H9 (cell line): ENCODE results near the gene PHLDB1. TPM values are rescaled to one million over a fixed set of nuclear protein-coding genes. Genes with fewer than 3 reads are reported as not detected.

Experiments used
- DNase-seq: peaks from one replicate; pipeline ENCODE4 v3.0.0-alpha.2; 2017
- H2AFZ ChIP-seq: one replicate; pipeline ENCODE4 v1.6.1; 2013; ENCODE audit warnings: mild to moderate bottlenecking, low read length, control low read depth, moderate library complexity
- H2AK5ac ChIP-seq: 2 replicates; pipeline ENCODE4 v1.6.1; 2013; ENCODE audit warnings: low read length, control low read depth, mixed read lengths; ENCODE audit not compliant: insufficient read length
- H2BK120ac ChIP-seq: one replicate; pipeline ENCODE4 v1.6.1; 2013; ENCODE audit warnings: low read depth, mild to moderate bottlenecking, low read length, control low read depth, inconsistent platforms; ENCODE audit not compliant: poor library complexity, severe bottlenecking
- H2BK12ac ChIP-seq: 2 replicates; pipeline ENCODE4 v1.6.1; 2013; ENCODE audit warnings: low read length, control low read depth, mixed read lengths, low read depth; ENCODE audit not compliant: insufficient read length
- H2BK15ac ChIP-seq: 2 replicates; pipeline ENCODE4 v1.6.1; 2013; ENCODE audit warnings: low read depth, low read length, control low read depth
- H2BK20ac ChIP-seq: one replicate; pipeline ENCODE4 v1.6.1; 2013; ENCODE audit warnings: low read depth, mild to moderate bottlenecking, low read length, control low read depth, inconsistent platforms; ENCODE audit not compliant: poor library complexity, severe bottlenecking
- H2BK5ac ChIP-seq: 2 replicates; pipeline ENCODE4 v1.6.1; 2013; ENCODE audit warnings: low read length, control low read depth, mixed read lengths; ENCODE audit not compliant: insufficient read length
- H3K14ac ChIP-seq: 2 replicates; pipeline ENCODE4 v1.6.1; 2013; ENCODE audit warnings: low read length, control low read depth; ENCODE audit not compliant: insufficient read depth
- H3K18ac ChIP-seq: 2 replicates; pipeline ENCODE4 v1.6.1; 2013; ENCODE audit warnings: low read depth, mild to moderate bottlenecking, mixed read lengths, low read length, control low read depth; ENCODE audit not compliant: insufficient read length
- H3K23ac ChIP-seq: 2 replicates; pipeline ENCODE4 v1.6.1; 2013; ENCODE audit warnings: low read length, control low read depth, mixed read lengths, low read depth; ENCODE audit not compliant: insufficient read length
- H3K23me2 ChIP-seq: 2 replicates; pipeline ENCODE4 v1.6.1; 2013; ENCODE audit warnings: low read depth, mild to moderate bottlenecking, mixed read lengths, low read length, control low read depth; ENCODE audit not compliant: insufficient read length, poor library complexity, severe bottlenecking
- H3K27ac ChIP-seq: 2 replicates; pipeline ENCODE4 v1.5.1; 2013; ENCODE audit warnings: low read length, control low read depth, mixed read lengths, low read depth; ENCODE audit not compliant: insufficient read length
- H3K27me3 ChIP-seq: 2 replicates; pipeline ENCODE4 v1.6.1; 2013; ENCODE audit warnings: low read length, control low read depth, inconsistent platforms; ENCODE audit not compliant: insufficient read depth
- H3K4ac ChIP-seq: 2 replicates; pipeline ENCODE4 v1.6.1; 2013; ENCODE audit warnings: low read depth, mild to moderate bottlenecking, control low read depth, inconsistent platforms, low read length, moderate library complexity
- H3K4me1 ChIP-seq: 2 replicates; pipeline ENCODE4 v1.6.1; 2013; ENCODE audit warnings: low read length, control low read depth, inconsistent platforms; ENCODE audit not compliant: insufficient read depth
- H3K4me2 ChIP-seq: 2 replicates; pipeline ENCODE4 v1.6.1; 2013; ENCODE audit warnings: low read length, control low read depth, mixed read lengths; ENCODE audit not compliant: insufficient read length, insufficient read depth
- H3K56ac ChIP-seq: 2 replicates; pipeline ENCODE4 v1.6.1; 2013; ENCODE audit warnings: low read depth, mild to moderate bottlenecking, mixed read lengths, low read length, control low read depth; ENCODE audit not compliant: insufficient read length
- H3K79me1 ChIP-seq: 2 replicates; pipeline ENCODE4 v1.6.1; 2013; ENCODE audit warnings: low read depth, mild to moderate bottlenecking, moderate library complexity, low read length, control low read depth, inconsistent platforms; ENCODE audit not compliant: insufficient read depth, poor library complexity, severe bottlenecking
- H3K79me2 ChIP-seq: 2 replicates; pipeline ENCODE4 v1.6.1; 2013; ENCODE audit warnings: low read length, control low read depth, inconsistent platforms; ENCODE audit not compliant: insufficient read depth
- H3K9ac ChIP-seq: 2 replicates; pipeline ENCODE4 v1.6.1; 2013; ENCODE audit warnings: low read length, control low read depth, mixed read lengths; ENCODE audit not compliant: insufficient read length; ENCODE audit errors: extremely low read depth
- H3K9me3 ChIP-seq: one replicate; pipeline ENCODE4 v1.6.1; 2013; ENCODE audit warnings: low read depth, low read length, inconsistent platforms; ENCODE audit not compliant: control insufficient read depth
- H3T11ph ChIP-seq: one replicate; pipeline ENCODE4 v1.6.1; 2013; ENCODE audit warnings: mild to moderate bottlenecking, low read length, control low read depth, inconsistent platforms
- H4K20me1 ChIP-seq: one replicate; pipeline ENCODE4 v1.6.1; 2013; ENCODE audit not compliant: control insufficient read depth, insufficient read length, insufficient read depth
- H4K5ac ChIP-seq: 2 replicates; pipeline ENCODE4 v1.6.1; 2013; ENCODE audit warnings: low read depth, mild to moderate bottlenecking, mixed read lengths, low read length, control low read depth; ENCODE audit not compliant: insufficient read length
- H4K8ac ChIP-seq: replicated peaks from 2 replicates; pipeline ENCODE4 v1.6.1; 2013; ENCODE audit warnings: low read length, control low read depth, mixed read lengths, low read depth; ENCODE audit not compliant: insufficient read length
- H4K91ac ChIP-seq: 2 replicates; pipeline ENCODE4 v1.6.1; 2013; ENCODE audit warnings: low read depth, mild to moderate bottlenecking, moderate library complexity, mixed read lengths, low read length, control low read depth; ENCODE audit not compliant: insufficient read length
- H3K27ac Mint-ChIP-seq, 3 experiments: 2 replicates in 2 of 3; 3 replicates in 1 of 3; pipeline ENCODE4 v1.8.0; 2020 to 2021; ENCODE audit warnings: mixed read lengths in 3 of 3, mild to moderate bottlenecking in 1 of 3, moderate library complexity in 1 of 3
- H3K27me3 Mint-ChIP-seq: 2 replicates; pipeline ENCODE4 v1.8.0; 2021; ENCODE audit warnings: low read depth, mild to moderate bottlenecking, moderate library complexity, mixed read lengths
- H3K36me3 Mint-ChIP-seq, 3 experiments: 2 replicates in 2 of 3; 3 replicates in 1 of 3; pipeline ENCODE4 v1.8.0; 2020 to 2021; ENCODE audit warnings: low read depth in 3 of 3, mixed read lengths in 3 of 3; ENCODE audit not compliant: insufficient read depth in 1 of 3
- H3K4me1 Mint-ChIP-seq, 2 experiments: 2 replicates each; pipeline ENCODE4 v1.8.0; 2020; ENCODE audit warnings: mixed read lengths in 2 of 2
- H3K4me3 Mint-ChIP-seq, 2 experiments: 2 replicates in 1 of 2; 3 replicates in 1 of 2; pipeline ENCODE4 v1.8.0; 2020 to 2021; ENCODE audit warnings: mild to moderate bottlenecking in 2 of 2, mixed read lengths in 2 of 2, moderate library complexity in 1 of 2
- H3K9me3 Mint-ChIP-seq, 2 experiments: 2 replicates in 1 of 2; 3 replicates in 1 of 2; pipeline ENCODE4 v1.8.0; 2020; ENCODE audit warnings: mild to moderate bottlenecking in 2 of 2, mixed read lengths in 2 of 2, moderate library complexity in 1 of 2
- WGBS: extraction: QIAGEN DNeasy Blood & Tissue Kit; methylation state at CpG from one replicate; pipeline ENCODE4 v1.1.7; 2013; ENCODE audit warnings: missing lambda C conversion rate, low lambda C conversion rate, mixed read lengths; ENCODE audit not compliant: insufficient read length; ENCODE audit errors: extremely low coverage; 5-methylcytosine and 5-hydroxymethylcytosine counted together
- total RNA-seq: library from RNA; stranded (reverse); gene quantifications from 2 replicates; pipeline ENCODE4 v1.2.1, GENCODE V29; 2021
- TF ChIP-seq, protein P1 (sequence below): fragments of 200-600 bp; sonication (generic); conservative IDR thresholded peaks from 3 replicates; pipeline ENCODE4 v1.8.0; 2021; ENCODE audit warnings: antibody characterized with exemption, mild to moderate bottlenecking

Gene PHLDB1
- total RNA-seq, 1 experiment from 2014 or later: 56.0 TPM

DNA sequence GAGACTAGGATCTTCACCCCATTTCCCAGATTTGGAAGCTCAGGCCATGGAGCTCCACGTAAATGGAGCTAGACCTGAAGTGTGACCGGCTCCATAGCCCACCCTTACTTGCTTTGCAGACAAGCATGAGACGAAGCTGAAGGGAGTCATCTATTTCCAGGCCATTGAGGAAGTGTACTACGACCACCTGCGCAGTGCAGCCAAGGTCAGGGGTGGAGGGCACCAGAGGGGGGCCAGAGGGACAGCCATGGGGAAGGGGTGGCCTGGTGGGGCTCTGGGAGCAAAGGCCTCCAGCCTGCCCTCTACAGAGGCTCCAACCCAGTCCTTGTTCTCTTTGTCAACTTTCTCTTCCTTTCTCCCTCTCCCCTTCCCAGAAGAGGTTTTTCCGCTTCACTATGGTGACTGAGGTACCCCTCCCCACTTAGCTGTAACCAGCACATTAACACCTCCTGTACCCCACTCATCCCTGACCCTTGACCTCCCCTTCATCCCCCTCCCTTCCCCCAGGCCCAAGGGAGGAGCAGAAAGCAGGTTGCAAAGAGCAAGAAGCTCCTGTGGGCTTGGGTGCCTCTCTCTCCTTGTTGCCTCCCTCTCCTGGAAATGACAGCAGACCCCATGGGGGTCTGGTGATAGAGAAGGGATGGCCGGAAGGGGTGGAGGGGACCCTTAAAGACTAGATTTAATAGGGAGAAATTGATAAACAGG, 48.2 kb downstream of the PHLDB1 start:
- peaks cover 9 to 53% (median 49%) of the 10 kb centered on the region in 3 experiments; a peak in 6 of 7 replicates for H3K36me3 Mint-ChIP-seq
- Histone ChIP-seq H3K9ac (no peak overlapping the region), H3K18ac (no peak overlapping the region), H3K4me2 (no peak overlapping the region), H2AK5ac (no peak overlapping the region), H2BK5ac (no peak overlapping the region), H3K4ac (no peak overlapping the region), H3K14ac (no peak overlapping the region), H4K91ac (no peak overlapping the region), H2BK20ac (no peak overlapping the region), H3K27ac (no peak overlapping the region), H3K56ac (no peak overlapping the region), H3K23me2 (no peaks in the 10 kb centered on the region), H3K79me1 (no peaks in the 10 kb centered on the region), H2AFZ (no peak overlapping the region), H3K4me1 (peaks cover 2% of the 10 kb centered on the region; the same call in 1 of the 2 replicates), H3T11ph (no peak overlapping the region), H2BK15ac (no peak overlapping the region), H3K27me3 (no peaks in the 10 kb centered on the region), H2BK120ac (no peak overlapping the region), H3K9me3 (no peaks in the 10 kb centered on the region), H4K8ac (no peak overlapping the region), H3K23ac (no peak overlapping the region), H3K79me2 (no peaks in the 10 kb centered on the region), H4K5ac (no peak overlapping the region), H4K20me1 (peaks cover 2% of the 10 kb centered on the region), H2BK12ac (no peak overlapping the region)
- TF ChIP-seq, protein P1, sequence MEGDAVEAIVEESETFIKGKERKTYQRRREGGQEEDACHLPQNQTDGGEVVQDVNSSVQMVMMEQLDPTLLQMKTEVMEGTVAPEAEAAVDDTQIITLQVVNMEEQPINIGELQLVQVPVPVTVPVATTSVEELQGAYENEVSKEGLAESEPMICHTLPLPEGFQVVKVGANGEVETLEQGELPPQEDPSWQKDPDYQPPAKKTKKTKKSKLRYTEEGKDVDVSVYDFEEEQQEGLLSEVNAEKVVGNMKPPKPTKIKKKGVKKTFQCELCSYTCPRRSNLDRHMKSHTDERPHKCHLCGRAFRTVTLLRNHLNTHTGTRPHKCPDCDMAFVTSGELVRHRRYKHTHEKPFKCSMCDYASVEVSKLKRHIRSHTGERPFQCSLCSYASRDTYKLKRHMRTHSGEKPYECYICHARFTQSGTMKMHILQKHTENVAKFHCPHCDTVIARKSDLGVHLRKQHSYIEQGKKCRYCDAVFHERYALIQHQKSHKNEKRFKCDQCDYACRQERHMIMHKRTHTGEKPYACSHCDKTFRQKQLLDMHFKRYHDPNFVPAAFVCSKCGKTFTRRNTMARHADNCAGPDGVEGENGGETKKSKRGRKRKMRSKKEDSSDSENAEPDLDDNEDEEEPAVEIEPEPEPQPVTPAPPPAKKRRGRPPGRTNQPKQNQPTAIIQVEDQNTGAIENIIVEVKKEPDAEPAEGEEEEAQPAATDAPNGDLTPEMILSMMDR: no peak
- H3K4me3 Mint-ChIP-seq: no peak overlapping the region
- DNase-seq: no peak
- WGBS: no CpG with 5 or more reads among the region's 7 CpGs
- no peak overlapping the region for H3K27ac Mint-ChIP-seq
- peaks cover 27 to 33% of the 10 kb centered on the region in 2 experiments for H3K4me1 Mint-ChIP-seq
- no peaks in the 10 kb centered on the region; the same call in 1 of the 2 replicates for H3K27me3 Mint-ChIP-seq
- H3K9me3 Mint-ChIP-seq: no peaks in the 10 kb centered on the region
